ENCODE results near the gene ELAPOR2.

DNA sequence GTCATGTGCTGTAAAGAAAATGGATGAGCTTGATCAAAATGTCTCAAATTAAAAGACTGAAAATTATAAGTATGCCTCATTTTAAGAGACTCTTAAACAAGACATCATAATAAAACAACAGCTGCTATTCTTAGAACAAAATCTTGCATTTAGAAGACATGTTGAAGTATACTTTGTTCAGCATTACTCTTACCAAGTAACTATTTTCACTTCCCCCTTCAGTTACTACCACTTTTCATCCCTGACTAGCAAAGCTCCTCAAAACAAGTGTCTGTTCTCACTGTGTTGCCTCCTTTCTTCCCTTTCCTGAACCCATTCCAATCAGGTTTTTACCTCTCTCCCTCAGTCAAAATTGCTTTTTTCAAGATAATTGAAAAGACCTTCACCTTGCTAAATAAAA is 31.6 kb downstream of the ELAPOR2 start:
- TF ChIP-seq, protein P1, sequence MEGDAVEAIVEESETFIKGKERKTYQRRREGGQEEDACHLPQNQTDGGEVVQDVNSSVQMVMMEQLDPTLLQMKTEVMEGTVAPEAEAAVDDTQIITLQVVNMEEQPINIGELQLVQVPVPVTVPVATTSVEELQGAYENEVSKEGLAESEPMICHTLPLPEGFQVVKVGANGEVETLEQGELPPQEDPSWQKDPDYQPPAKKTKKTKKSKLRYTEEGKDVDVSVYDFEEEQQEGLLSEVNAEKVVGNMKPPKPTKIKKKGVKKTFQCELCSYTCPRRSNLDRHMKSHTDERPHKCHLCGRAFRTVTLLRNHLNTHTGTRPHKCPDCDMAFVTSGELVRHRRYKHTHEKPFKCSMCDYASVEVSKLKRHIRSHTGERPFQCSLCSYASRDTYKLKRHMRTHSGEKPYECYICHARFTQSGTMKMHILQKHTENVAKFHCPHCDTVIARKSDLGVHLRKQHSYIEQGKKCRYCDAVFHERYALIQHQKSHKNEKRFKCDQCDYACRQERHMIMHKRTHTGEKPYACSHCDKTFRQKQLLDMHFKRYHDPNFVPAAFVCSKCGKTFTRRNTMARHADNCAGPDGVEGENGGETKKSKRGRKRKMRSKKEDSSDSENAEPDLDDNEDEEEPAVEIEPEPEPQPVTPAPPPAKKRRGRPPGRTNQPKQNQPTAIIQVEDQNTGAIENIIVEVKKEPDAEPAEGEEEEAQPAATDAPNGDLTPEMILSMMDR (IDR thresholded peaks at IDR 0.05) = no peak
- TF ChIP-seq POLR2A (IDR thresholded peaks at IDR 0.05) = no peak
